NCI-H2196 treated with DMSO at 0.1 percent for 48 hours (cell line): ENCODE measurements around the gene DEPP1.

Experiments
- DNase-seq: peaks from one replicate; lab custom pipeline; 2025; ENCODE audit not compliant: unreplicated experiment; lab: John Stamatoyannopoulos, UW

The DEPP1 gene

DNA sequence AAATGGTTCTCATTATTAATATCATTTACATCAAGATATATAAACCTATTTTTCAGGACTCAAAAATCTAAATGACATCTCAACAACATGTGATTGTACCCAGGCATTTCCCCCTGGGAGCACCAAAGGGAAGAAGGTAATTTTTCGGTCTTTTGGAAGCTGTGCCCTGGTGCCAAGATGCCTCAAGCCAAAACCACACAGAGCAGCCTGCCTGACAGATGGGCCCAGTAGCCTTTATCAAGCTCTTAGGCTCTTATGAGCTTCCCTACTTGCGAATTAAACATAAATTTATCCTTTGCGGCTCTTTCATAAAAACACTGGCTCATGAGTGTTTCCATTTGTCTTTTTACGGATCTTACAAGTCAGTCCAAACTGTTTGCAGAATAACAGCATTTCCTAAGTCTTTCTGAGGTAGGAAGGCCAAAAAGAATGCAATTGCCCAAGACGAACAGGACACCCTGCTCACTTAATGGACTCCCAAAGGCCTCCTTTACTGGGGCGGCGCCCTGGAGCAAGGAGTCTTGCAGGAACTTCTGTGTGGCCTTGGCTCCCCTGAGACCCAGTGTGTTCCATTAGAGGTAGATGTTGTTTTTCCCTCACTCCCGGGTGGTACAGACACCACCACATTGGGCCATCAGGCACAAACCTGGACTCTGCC lies 23.1 kb downstream of the DEPP1 start:
- no peak for DNase-seq

DNA sequence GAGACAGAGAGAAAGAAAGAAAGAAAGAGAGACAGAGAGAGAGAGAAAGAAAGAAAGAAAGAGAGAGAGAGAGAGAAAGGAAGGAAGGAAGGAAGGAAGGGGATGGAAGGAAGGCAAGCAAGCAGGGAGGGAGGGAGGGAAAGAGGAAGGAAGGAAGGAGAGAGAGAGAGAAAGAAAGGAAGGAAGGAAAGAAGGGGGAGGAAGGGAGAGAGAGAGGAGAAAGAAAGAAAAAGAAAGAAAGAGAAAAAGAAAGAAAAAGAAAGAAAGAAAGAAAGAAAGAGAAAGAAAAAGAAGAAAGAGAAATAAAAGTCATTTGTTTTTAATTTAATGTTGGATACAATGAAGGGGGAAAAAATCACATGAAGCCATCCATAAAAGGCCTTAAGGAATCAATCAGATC lies 23.6 kb downstream of the DEPP1 start:
- DNase-seq, result no peak

DNA sequence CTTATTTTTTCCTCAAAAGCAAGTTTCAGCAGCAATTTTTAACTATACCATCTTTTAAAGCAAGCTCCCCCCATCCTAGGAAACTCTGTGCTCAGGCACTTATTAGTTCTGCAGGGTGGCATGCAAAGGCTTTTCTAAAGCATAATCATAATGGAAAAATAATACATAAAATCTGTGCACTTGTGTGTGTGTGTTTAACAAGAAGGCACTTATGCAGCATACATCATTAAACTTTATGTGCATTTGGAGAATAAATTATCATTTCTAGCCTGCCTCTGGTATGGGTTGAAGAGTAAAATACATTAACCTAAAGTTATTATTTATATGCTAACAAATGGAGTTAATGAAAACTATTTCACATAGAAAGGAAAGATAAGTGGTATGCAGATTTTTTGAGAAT lies 24.6 kb downstream of the DEPP1 start:
- no peak for DNase-seq

DNA sequence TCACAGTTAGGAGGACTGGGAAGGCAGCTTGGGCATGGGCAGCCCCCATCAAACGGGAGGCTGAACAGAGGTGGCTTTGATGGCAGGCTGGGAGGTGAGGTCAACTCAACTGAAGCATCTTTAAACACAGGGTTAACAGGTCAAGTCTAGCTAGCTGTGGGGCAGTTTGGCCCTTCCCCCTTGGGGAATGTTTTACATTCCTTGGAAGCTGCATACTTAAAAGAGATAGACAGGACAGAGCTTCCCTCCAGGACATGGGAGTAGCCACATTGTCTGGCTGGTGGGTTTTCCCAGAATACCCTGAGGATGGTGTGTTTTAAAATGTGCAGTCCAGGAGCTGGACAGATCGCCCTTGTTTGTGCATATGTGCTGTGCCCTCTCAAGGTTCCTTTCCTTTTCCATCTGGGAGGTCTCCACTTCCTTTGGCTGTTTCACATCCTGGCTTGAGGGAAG lies 25.8 kb downstream of the DEPP1 start:
- no peak for DNase-seq

DNA sequence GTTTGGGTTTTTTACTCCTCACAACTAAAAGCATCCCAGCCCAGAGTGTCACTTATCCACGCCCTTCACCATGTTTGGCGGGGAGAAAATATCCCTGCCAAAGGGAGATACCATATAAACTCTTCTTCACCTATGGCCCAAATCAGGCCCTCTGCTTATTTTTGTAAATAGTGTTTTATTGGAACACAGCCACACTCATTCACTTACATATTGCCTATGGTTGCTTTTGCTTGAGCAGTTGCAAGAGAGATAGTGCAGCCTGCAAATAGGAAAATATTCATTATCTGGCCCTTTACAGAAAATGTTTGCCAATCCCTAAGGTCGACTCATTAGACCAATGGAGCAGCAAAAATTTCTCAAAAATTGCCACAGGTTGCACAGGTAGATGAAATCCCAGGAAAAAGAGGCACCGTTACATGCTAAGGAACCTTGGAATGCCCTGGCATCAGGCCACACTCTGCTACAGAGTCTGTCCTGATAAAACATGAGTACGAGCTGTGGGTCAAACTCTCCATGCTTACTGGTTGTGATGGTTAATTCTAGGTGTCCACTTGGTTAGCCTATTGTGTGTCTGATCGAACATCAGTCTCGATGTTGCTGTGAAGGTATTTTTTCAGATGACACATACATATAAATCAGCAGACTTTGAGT lies 26.9 kb downstream of the DEPP1 start:
- DNase-seq, result no peak

DNA sequence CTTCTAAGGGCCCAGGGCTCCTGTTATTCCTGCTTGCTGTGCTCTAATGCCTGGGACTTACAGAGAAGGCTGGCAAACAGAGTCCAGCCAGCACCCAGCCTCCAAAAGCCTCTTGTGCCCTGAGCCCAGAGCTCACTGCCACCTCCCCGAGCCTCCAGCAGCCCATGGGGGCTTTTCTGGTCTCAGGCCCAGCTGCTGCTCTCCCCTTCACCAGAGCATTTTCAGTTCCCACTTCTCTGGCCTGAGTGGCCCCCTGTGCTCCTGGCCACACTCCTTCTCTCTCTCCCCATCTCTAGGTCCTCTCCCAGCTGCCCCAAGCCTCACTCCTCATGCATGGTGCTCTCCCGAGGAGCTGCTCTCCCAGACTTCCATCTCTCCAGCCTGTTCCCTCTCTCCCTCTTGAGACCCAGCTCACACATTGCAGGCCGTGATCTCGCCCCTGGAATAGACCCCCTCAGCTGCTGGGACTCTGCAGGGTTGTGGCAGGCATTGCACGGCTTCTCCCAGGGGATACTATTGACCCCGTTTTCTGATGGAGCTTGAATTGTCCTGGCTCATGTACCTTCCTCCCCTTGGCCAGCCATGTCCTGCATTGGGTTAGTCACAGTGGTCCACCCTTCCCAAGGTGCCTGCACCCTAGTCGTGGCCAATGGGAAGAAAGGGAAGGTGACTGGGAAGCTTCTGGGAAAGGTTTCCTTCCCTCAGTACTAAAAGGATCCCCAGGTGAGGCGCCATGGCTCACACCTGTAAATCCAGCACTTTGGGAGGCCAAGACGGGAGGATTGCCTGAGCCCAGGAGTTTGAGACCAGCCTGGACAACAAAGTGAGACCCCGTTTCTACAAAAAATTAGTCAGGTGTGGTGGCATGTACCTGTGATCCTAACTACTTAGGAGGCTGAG lies 28.0 kb downstream of the DEPP1 start:
- DNase-seq, result no peak

DNA sequence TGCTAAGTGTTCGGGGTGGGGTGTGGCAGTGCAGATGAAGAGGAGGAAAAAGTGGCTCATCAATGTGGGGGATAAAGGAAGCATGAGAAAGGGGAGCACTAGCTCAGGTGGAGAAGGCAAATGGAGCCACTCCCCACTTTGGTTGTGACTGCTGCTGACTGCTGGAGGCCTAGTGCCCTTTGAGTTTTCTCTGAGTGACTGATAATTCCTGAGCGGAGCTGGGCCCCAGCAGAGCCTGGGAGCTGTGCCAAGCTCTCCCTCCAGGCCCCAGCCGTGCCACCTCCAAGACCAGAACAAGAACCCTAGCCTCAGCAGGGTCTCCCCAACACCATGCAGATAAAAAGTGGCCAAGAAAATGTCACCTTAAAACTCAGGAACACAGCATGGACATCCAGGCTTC lies 28.7 kb downstream of the DEPP1 start:
- no peak for DNase-seq

DNA sequence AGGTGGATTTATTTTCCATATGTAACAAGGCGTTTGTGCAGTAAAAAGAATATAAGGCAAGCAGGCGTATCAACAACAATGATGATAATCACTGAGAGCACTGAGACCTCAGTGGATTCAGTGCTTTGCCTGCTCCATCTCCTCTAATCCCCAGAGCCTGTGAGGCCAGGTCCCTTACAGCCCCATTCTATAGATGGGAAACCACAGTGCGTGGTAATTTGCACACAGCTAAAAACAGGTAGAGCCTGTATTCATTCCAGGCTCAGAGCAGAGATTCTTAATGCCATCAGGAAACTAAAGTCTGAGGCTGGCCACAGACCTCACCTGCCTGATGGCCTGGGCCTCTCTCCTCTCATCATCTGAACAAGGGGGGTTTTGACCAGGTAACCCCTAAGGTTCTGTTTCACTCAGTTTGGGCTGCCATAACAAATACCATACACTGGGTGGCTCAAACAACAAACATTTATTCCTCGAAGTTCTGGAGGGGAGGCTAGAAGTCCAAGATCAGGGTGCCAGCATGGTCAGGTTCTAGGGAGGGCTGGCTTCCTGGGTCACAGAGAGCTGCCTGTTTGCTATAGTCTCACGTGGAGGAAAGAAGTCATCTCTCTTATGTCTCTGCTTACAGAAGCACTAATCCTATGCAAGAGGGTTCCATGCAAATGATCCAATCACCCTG lies 29.3 kb downstream of the DEPP1 start:
- no peak for DNase-seq

DNA sequence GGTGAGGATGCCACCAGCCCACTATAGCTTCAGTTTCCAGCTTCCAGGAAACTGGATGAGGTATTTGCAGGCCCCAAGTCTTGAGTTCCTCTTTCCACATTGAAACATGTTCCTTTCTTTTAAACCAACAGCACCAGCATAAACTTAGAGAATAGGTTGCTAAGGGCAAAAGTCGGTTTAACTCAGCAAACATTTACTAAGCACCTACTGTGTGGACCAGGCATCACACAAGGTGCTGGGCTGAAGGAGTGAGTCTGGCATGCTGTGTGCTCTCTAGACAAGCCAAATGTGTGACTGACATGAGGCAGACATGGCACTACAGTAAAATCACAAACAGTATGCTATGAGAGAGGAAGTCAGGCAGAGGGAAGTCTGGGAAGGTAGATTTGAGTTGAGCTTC lies 30.0 kb downstream of the DEPP1 start:
- no peak for DNase-seq

DNA sequence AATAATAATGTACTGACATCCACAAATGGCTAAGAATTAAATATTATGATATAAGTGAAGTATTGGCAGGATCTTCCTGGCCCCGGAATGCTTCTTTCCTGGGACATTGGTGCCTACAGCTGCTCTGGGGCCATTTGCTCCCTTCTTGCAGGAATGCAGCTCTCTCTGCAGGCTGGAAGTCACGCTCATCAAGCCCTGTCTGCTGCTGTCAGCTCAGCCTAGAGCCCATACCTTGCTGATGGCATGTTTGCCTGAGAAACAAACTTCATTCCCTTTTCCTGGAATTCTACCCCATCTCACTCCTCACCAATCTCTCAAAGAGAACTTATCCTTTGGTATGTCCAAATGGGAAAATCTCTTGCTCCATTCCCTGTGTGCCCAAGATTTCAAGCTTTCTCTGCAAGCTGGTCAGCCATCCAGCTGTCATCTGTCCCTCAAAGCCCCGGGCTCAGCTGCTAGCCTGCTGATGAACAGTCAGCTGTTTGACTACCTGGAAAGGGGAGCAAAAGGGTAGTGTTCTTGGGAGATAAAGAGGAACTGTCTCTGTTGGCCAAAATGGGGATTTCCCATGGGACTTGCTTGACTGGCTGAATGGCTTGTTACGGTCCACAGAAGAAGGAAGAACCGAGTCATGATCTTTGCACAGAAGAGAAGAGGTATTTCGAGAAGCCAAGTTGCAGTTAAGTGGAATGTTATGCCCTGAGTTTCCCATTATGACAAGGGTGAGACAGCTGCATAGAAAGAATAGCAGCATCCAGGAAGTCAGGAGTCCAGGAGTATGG lies 31.0 kb downstream of the DEPP1 start:
- no peak for DNase-seq

DNA sequence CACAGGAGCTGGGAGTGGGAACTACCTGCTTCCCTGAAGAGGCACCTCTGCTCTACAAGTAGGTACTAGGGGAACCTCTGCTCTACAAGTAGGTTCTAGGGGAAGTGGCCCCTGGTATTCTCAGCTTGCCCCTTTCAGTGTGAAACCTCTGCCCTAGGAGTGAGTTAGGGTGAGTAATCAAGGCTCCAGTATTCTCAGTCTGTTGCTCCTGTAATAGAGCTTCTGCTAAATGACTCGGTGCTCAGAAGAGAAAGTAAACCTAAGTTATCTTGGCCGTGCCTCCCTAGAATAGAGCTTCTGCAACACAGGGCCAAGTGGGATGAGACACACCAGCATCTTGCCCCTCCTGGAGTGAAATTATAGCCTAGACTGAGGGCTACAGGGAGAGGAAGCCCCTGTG lies 32.4 kb downstream of the DEPP1 start:
- DNase-seq, result no peak

DNA sequence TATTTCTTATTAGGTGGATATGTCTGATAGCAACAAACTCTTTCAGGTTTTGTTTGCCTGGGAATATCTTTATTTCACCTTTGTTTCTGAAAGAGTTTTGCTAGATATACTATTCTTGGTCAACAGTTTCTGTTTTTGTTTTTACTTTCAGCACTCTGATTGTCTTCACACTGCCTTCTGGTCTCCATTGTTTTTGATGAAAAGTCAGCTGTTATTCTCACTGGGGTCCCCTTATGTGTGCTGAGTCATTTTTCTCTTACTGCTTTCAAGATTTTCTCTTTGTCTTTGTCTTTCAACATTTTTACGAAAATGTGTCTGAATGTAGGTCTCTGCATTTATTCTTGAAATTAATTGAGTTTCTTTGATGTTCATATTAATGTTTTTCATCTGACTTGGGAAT lies 34.3 kb downstream of the DEPP1 start:
- no peak for DNase-seq

DNA sequence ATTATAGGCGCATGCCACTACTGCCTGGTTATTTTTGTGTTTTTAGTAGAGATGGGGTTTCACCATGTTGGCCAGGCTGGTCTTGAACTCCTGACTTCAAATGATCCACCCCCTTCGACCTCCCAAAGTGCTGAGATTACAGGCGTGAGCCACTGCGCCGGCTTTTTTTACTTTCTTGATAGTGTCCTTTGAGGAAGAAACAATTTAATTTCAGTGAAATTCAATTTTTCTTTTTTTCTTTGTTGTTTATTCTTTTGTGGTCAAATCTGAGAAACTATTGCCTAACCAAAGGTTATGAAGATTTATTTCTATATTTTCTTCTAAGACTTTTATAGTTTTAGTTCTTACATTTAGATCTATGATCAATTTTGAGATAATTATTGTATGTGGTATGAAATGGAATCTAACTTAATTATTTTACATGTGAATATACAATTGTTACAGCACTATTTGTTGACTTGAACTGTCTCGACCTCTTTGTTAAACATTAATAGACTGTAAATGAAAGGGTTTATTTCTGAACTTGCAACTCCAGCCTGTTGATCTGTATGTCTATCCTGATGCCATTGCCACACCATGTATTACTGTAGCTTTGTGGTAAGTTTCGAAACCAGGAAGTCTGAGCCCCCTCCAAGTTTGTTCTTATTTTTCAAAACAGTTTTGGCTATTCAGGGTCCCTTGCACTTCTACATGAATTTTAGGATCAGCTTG lies 38.8 kb downstream of the DEPP1 start:
- no peak for DNase-seq

DNA sequence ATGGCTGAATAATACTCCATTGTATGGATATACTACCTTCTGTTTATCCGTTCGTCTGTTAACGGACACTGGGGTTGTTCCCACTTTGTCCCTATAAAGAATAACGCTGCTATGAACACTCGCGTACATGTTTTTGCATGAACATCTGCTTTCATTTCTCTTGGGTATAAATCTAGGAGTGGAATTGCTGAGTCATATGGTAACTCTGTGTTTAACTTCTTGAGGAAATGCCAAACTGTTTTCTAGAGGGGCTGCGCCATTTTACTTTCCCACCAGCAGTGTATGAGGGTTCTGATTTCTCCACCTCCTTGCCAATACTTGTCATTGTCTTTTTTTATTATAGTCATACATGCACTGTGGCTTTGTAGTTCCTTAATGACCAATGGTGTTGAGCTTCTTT lies 39.7 kb downstream of the DEPP1 start:
- no peak for DNase-seq

DNA sequence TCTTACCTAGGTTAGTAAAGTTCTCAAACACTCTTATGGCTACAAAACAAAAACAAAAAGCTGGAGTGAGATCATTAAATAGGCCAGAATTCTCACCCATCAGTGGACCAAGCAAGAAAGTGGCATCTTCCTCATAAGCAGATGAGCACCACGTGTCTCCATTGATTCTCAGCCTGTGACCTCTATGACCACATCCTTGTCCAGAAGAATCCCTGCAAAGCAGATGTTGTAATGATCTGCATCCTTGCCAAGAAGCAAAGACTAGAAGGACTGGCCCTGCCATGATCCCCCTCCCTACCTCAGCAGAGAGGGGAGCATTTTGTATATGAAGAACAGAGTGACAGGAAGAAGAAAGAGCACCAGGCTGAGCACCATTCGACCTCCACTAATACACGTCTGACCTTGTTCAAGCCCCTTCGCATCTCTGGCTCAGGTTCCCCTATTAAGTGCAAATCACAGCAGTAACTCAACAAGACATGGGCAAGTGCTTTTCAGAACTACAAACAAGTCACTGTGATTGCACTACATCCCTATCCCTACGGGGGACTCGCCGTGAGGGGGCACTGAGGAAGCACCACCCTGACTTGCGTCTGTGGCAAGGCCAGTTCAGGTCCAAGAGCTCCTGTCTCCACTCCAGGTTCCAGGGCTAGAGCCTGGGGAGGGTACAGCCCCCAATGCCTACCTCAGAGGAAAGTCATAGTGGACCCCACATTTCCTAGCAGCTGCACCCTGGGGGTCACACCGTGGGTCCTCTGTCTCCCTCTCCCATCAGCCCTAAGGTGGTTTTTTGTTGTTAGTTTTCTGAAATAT lies 41.2 kb downstream of the DEPP1 start:
- DNase-seq, result no peak

DNA sequence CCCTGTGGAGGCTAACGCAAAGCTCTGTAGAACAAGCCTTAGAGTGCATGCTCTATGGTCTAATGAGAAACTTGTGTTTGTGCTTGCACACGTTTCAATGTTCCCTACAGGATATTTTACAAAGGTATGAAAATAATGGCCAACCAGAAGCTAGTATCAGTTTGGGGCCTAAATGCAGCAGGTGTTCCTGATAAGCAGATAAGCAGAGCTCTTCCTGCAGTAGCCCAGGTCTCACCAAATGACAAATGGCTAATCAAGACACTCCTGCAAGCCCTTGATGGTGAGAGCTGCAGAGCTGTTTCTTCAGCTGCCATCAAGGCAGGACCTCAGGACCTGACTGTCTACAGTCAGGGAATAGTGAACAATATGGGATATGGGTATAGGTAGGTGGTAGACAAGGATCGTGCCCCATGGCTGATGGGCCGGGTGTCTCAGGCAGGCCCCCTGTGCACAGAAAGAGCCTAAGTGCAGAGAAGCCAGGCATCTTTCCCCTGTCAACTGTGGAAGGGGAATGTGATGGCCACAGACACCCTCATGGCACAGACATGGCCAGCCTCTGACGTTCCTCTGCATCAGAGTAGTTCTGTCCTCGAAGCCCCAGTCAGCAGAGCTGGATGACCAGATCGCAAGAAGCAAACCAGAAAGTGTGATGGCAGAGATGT lies 42.2 kb downstream of the DEPP1 start:
- no peak for DNase-seq

DNA sequence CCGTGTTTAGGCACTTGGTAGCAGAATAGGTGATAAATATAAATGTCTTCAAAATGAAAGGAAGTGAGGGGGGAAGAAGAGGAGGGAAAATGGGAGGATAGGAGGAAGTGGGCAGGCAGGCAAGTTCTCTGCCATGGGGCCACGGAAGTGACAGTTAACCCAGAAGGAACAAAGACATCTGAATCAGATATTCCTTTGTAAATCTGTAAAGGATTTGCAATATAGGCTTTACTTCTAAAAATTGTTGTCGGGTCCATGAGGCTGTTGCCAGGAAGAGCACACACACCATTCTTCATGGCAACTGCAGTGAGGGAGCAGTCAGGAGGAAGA lies 42.7 kb downstream of the DEPP1 start:
- no peak for DNase-seq

DNA sequence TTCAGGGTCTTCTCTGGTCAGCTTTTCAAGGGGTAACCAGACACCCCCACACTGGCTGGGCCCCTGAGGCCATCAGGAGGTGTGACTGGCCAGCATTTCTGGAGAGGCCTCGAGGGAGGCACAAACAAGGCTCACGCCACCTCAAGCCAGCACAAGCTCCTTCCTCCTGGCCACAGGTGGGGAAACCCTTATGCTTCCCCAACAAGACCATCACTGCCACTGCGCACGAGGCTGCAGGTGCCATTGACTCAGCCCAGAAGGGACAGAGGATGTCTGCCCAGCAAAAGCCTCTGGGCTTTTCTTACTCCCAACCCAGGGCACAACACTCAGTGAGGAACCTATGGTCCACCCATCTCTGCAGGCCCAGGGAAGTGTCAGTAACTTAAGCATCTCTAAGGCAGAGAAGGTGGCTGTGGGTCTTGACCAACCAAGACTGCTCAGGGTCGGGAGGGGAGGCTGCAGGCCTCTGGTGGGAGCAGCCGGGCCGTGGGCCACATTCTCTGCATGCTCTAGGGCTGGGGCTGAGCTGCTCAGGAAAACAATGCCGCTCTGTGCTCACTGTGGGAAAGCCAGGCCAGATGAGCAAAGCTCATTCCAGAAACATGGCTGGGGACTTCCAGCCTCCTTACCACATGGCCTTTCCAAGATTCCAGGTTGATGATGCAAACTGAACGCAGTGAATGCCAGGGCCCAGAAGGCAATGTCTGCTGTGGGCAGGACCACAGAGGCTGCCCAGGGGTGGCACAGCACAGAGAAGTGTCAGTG lies 43.2 kb downstream of the DEPP1 start:
- DNase-seq, result no peak
